ENCODE measurements around the gene KRT36.

The KRT36 gene

DNA sequence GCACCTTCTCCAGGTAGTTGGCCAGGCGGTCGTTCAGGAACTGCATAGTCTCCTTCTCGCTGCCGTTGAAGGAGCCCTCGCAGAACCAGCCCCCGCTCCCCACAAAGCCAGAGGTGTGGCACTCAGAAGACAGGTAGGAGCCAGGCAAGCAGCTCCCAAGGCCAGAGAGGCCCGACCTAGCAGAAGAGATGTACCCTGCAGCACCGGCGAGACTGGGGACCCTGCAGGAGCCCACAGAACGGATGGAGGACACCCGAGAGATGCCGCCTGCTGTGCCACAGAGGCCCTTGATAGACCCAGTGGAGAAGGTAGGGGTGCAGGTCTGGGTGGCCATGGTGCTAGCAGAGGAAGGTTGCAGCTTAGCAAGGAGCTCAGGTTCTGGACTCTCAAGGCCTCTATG lies at the start of gene KRT36:
TSS of gene KRT36 (minus strand) at position 380 of the 400 bp plus-strand sequence. CDS start at position 334, 46 bp downstream.
- DNase-seq: no peak

DNA sequence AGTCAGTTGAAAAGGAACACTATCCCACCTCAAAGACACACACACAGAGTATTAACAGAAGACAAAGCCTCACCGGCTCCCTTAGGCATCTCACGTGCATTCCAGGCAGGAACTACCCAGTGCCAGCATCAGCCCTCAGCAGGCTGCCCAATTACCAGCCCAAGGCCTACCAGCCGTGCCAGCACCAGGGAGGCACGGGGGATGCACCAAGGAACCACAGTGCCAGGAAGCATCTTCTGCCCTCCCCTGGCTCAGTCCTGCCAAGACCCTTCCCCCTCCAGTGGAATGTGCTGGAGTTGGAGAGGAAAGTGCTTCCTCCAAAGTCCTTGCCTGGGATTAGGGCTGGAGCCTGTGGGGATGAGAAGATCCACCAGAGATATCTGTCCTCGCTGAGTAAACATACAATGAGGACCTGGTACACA lies 49.4 kb upstream of the KRT36 start:
- no peak for DNase-seq

DNA sequence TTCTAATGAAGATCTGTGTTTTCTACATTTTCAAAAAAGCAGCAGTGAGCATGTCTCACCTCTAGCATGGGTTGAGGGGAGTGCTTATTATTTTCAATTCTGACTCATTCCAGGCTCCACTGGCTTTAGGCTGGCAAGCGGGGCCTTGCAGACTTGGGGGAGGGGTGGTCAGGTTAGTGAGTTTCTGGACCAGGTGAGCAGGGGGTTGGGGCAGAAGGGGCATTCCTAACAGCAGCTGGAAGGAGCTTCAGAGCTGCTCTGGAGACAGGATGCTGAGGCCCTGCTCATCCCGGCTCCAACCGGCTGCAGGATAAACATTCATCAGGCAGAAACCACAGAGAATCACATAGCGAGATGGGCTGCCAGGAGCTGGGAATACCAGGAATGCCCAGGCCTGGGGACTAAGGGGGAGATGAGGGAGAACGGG lies 48.9 kb upstream of the KRT36 start:
- no peak for DNase-seq

DNA sequence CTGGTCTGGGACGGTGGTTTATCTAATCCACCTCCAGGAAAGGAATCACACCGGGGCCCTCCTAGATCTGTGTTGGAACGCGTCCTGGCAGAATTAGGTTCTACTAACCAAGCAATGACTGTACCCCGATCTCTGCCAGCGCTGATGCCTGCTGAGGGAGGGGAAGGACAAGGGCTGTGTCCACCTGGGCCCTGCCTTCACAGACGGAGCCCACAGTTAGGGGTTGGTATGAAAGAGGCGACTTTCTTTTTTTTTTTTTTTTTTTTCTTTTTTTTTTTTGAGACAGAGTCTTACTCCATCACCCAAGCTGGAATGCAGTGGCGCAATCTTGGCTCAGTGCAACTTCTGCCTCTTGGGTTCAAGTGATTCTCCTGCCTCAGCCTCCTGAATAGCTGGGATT lies 48.3 kb upstream of the KRT36 start:
- no peak for DNase-seq

DNA sequence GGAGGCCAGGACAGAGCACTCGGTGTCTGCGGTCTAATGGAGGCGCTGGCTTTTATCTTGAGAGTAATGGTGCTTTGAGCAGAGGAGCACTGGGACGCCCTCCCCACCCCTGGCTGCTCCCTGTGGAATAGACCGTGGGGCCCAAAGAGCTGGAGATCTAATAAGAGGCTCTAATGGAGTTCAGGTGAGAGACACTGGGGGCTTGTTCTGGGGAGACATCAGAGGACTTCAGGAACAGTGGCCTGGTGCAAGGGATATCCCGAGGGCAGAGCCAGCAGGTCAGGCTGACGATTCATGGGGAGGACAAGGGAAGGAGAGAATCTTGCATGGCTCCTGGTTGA lies 47.9 kb upstream of the KRT36 start:
- DNase-seq: no peak

DNA sequence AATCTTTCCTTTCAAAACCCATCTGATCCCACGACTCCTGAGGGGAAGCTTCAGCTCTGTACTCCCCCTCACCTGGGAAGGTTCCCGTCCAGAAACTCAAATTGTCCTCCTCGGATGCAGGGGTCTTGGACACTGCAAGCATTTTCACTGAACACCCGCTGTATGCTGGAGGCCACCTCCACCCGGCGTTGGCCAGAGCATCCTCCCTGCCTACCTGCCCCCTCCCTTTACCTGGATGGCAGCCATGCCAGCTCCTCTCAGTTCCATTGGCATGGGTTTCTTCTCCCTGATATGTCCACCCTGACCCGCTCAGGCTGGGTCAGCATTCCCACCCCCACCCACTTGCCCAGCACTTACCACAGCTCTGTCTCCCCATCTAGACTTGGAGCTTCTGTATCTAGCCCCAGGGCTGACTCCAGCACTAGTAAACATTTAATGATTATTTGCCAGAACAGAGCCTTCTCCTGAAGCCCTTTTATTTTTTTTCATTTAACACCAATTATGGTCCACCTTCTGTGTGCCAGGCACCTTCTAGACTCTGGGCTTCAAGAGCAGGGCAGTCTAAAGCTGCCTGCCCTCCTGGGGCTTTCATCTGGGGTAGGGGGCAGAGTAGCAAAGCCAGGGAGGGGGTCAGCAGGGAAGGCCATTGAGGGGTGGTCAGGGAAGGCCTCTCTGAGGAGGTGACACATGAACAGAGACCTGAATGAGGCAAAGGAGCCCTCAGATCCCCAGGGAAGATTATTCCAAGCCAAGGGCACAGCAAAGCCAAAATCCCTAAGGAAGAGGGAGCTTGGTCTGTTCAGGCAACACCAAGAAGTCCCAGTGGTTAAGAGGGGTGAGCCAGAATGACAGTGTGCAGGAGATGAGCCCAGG lies 47.3 kb upstream of the KRT36 start:
- no peak for DNase-seq

DNA sequence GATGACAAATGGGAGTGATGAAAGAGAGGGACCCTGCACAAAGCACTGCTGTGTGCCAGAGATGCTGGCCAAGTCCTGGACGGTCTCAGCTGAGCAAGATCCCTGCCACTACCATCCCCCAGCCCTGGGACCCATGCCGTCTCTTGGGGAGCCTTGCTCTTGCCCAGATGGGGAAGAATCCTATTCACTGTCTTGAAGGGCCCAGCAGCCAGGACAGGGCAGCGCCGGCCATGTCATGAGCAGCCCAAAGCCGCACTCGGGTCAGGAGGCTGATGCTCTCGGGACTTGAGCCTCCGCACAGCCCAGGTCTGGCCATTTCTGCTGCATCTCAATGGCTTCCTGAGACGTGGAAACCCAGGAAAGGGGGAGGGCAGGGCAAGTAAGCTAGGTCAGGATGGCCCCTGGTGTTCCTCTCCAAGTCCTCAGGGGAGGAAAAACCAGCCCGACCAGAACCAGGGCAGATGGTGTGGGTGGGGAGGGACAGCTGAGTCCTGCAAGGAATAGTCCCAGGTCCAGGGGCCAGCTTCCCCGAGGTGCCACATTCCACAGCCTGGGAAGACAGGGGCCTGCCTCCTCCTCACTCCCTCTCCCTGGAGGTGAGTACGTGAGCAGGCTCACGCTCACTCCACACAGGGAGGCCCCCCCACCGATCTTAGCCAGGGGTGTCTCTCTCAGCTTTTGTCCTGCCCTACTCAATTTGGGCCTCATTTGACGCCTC lies 46.2 kb upstream of the KRT36 start:
- no peak for DNase-seq

DNA sequence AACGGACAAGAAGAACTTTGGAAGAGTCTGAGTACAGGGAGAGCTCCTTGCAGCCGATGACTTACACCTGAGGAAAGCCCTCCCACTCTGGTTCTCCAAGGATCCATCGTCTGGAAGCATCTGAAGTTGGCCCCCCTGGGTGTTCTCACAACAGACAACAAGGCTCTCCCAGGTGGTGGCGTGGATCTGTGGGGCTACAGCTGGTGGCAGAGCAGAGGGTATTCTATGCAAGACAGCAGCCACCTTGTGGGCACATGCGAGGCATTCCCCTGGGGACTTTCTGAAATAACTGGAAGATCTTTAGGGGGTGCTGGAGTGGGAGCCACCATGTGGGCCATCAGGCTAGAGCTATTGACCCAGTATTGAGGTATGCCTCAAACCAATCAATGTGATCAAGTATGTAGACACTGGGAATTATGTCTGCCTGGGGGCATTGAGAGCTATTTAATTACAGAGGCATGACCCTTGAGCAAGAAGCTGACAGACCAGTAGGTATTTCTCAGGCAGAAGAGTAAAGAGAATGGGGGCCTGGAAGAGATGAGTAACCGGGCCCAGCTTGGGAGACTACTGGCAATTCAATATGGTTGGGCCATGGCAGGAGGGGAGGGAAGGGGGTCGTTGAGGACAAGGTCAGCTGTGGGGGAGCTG lies 45.3 kb upstream of the KRT36 start:
- DNase-seq: no peak

DNA sequence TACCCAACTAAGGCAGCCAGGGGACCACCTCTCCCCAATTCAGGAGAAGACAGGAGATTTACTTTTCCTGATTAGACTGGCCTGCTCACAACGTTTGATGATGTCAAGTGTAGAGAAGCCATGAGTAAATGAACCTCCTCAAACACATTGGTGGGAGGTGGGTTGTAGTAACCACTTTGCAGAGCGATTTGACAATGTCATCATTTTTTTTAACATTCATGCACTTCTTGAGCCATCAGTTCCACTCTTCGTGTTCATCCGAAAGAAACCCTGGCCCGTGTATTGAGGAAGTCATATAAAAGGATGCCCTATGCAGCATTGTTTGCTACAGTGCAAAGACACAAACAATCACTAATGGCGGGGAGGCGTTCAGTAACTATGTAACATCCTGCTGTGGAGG lies 43.9 kb upstream of the KRT36 start:
- DNase-seq: no peak

DNA sequence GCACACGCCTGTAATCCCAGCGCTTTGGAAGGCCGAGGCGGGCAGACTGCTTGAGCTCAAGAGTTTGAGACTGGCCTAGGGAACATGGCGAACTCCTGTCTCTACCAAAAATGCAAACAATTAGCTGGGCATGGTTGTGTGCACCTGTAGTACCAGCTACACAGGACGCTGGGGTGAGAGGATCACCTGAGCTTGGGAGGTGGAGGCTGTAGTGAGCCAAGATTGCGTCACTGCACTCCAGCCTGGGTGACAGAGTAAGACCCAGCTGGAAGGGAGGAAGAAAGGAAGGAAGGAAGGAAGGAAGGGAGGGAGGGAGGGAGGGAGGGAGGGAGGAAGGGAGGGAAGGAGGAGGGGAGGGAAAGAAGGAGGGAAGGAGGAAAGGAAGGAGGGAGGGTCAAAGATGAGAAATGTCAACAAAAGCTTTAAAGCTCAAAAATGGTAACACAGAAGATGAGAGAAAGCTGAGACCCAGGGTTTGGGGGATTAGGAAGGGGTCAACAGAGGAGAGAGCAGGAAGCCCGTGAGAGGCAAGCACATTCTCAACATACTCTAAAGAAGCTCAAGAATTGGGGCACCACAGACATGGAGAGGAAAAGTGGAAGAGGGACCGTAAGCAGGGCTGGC lies 43.3 kb upstream of the KRT36 start:
- DNase-seq: no peak

DNA sequence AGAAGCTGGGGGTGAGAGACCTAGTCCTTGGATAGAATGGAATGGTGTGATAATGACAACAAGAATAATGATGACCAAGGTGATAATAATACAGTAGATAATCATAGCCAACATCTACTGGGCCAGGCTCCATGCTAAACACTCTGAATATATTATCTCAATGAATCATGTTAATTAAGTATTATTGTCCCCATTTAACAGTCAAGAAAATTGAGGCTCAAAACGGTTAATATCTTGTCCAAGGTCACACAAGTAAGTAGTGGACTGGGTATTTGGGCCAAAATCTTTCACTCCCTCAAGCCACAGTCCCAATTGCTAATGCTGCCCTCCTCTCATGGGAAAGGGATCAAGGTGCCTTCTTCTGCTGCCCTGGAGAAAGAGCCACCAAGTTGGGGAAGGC lies 42.3 kb upstream of the KRT36 start:
- no peak for DNase-seq

DNA sequence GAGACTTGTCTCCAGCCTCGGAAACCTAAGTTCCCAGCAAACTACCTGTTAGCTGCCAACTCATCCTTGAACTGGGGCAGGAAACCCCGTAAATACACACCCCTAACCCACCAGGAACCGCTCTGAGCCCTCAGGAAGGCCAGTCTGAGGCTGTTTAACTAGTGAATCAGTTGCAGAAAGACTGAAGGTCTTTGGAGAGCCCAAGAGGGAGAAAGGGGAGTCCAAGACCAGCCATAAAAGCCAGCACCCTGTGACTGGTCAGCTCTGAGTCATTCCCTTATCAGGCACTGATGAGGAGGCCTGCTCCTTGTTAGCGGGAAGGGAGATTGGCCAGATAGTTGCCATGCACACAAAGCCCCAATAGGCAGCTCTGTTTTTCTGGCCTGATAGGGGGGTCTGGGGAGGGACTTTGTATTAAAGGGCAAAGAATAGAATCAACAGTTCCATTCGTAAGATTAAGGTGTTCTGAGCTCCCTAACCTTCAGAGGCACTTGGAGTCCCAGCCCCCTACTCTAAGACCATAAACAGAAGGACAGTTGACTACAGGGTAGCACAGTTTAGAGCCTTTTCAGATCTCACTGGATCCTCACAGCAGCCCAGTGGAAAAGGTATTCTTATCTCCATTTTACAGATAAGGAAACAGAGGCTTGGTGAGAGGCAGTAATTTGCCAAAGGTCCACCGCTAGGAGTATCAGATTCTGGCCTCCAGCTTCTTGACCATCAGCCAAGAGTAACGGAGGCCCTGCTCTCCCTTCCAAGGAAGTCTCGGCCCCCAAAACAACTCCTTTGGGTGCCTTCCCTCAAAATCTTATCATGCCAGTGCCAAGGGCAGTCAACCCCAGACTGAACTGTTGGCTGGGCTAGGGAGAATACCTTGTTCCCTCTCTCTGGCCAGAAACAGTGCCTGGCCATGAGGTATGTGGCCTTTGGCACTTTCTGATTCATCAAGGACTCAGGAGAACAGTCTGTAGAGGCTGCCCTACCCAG lies 40.6 kb upstream of the KRT36 start:
- DNase-seq: peak; percentile 26

DNA sequence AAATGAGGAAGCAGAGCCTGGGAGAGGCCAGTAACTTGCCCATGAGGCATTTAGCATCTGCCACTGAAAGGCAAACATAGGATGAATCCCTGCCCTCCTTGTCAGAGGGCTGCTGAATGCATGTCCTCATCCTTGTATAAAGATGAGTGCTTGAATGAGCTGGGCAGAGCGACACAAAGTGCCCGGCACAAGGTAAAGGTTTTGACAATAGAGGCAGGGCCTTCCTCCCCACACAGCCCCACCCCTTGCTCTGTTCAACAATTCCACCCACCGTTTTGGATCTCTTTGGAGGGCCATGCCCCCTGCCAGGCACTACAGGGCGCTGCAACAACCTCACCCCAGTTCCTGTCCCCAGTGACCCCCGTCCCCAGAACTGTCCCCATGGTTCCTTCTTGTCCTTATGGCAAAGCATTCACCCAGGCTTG lies 39.8 kb upstream of the KRT36 start:
- DNase-seq: no peak

DNA sequence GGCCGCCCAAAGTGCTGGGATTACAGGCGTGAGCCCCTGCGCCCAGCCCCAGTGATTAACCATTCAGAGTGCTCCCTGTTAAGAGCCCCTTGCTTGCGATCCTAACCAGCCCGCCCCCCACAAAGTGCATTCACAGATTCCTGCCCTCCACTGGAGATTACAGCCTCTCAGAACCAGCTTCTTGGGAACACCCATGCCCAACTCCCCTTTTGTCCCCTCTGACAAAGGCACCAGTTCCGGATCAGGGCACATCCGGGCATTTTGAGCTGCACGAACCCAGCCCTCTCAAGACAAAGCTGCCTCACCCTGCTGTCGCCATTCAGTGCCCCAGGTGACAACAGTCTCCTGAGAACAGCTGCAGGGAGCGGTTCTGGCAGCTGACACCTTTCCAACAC lies 39.2 kb upstream of the KRT36 start:
- DNase-seq: peak; percentile 21

DNA sequence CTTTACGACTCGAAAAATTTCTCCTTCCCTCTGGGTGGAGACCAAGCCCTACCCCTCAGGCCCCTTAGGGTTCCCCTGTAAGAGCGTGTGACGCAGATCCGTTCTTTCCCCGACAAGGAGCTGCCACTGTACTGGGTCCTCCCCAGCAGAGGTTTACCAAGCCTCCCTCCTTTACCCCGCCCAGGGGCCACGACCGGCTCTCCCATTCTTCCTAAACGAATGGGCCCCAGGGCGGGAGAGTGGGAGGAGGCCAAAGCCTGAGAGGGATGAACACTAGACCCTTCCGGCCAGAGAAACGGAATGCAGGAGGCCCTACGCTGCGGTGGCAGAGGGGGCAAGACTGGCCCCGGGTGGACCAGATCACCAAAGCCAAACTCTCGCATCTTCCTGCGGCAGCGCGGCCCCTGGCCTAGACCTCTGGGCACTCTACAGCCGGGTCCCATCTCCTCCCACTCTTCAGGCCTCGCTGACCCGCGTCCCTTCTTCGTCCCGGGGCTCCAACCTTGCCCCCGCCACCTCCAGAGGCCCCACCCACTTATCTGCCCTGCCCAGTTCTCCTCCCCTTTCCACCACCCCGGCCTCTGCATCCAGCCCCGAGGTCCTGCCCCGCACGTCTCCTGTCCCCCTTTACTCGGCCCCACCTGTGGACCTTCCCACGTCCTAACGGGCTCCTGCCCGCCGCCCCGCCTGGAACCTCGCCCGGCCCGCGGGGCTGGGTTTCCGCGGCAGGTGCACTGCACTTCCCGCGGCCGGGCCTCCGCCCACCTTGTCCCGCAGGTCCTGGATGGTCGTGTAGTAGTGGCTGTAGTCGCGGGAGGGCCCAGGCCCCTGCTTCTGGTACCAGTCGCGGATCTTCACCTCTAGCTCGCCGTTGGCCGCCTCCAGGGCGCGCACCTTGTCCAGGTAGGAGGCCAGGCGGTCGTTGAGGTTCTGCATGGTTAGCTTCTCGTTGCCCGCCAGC lies 37.6 kb upstream of the KRT36 start:
- peak; percentile 42 for DNase-seq

DNA sequence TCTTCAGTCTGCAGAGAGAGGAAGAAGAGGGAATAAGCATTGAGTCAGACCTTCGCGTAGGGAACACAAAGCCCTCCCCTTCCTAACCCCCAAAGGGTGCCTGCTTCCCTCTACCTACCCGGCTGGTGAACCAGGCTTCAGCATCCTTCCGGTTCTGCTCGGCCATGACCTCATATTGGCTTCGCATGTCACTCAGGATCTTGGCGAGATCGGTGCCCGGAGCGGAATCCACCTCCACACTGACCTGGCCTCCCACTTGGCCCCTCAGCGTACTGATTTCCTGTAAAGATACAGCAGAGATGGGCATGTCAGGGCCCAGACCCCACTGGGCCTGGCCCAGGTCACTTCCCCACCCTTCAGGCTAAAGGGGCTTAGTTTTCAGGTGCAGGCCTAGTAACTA lies 34.6 kb upstream of the KRT36 start:
- DNase-seq: no peak

DNA sequence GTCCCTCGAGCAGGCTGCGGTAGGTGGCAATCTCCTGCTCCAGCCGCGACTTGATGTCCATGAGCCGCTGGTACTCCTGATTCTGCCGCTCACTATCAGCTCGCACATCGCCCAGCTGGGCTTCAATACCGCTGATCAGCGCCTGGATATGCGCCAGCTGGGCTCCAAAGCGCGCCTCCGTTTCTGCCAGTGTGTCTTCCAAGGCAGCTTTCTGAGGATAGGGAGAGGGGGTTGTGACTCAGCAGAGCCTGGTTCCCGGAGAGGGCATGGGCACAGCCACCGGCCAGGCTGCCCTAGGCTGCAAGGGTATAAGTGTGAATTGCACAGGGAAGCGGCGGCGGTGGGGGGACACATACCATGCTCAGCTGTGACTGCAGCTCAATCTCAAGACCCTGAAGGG lies 34.1 kb upstream of the KRT36 start:
- DNase-seq: no peak

DNA sequence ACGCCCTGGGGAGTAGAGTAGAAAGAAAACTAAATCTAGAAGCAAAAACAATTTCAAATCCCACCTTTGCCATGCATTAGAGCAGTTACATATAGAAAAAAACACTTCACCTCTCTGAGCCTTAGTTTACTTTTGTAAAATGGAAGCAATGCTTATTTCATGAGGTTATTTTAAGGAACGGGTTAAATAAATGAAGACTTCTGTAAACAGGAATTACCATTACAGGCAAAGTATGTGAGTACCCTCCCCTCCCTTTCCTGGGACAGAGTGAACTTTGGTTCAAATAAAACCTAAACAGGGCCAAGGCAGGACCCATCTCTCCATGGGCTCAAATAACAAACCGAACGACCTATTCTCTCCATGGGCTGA lies 33.5 kb upstream of the KRT36 start:
- no peak for DNase-seq

DNA sequence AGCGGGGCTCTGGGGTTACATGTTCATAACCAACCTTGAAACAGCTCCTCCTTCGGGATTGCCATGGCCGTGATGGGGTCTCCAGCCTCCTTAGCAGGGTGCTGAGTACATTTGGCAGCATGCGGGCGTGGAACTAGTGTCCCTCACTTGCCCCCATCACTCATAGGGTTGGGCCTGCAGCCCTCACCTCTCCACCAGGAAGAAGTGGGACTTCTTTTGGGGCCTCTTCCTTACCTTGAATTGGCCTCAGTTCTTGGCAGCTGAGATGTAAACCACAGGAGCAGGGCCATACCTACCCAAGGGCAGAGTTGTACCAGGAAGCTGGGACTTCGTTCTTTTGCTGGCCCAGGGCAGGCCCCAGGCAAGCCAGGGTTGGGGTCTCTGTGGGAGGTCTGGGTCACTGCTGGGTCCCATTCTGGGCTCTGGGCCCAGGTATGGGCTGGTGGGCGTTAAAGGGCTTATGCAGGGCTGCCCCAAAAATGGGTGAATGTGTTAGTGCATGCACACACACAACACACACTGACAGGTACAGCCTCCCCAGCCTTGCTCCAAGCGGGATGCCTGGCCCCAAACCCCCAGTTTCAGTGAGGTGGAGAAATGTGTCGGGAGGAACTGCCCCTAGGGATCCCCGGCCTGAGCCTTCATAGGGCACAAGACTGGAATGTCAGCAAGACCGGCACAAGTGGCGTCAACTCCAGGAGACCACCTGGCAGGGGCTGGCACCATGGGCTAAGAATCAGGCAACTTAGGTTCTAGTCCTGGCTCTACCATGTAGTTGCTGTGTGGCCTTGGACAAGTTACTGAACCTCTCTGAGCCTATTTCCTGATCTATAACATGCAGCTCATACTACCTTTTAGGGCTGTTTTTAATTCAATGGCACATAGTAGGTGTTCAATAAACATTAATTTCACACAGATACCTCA lies 32.9 kb upstream of the KRT36 start:
- DNase-seq: no peak

All from eye (tissue), 1 donor.